22Rv1 (cell line): Measurements from ENCODE around the gene TEX2.

Experiments
- ZFX ChIP-seq: fragments of 450-650 bp; IDR thresholded peaks from 2 replicates; pipeline ENCODE4 v1.6.1; 2017; ENCODE audit warnings: antibody characterized with exemption, borderline replicate concordance
- TF ChIP-seq, protein P1 (sequence below): fragments of 450-650 bp; IDR thresholded peaks from 2 replicates; pipeline ENCODE4 v1.5.1; 2017; ENCODE audit warnings: mild to moderate bottlenecking

DNA sequence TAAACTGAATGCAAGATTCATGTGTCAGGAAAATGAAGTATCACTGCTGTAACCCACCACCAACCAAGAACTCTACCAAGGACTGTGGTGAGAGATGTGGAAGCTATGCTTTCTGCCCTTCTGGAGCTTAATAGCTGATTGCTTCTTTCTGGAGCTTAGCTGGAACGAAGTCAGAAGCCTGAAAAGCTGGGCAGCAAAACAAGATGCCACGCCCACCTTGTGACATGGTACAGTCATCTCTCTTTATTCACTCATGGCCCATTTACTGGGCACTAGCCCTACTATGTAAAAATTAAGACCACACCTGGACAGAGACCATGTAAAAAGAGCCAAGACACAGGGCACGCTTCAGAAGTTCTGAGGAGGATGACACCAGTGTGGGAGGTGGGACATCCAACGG, 48.1 kb downstream of the TEX2 start:
- TF ChIP-seq, protein P1, sequence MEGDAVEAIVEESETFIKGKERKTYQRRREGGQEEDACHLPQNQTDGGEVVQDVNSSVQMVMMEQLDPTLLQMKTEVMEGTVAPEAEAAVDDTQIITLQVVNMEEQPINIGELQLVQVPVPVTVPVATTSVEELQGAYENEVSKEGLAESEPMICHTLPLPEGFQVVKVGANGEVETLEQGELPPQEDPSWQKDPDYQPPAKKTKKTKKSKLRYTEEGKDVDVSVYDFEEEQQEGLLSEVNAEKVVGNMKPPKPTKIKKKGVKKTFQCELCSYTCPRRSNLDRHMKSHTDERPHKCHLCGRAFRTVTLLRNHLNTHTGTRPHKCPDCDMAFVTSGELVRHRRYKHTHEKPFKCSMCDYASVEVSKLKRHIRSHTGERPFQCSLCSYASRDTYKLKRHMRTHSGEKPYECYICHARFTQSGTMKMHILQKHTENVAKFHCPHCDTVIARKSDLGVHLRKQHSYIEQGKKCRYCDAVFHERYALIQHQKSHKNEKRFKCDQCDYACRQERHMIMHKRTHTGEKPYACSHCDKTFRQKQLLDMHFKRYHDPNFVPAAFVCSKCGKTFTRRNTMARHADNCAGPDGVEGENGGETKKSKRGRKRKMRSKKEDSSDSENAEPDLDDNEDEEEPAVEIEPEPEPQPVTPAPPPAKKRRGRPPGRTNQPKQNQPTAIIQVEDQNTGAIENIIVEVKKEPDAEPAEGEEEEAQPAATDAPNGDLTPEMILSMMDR = no peak
- no peak for TF ChIP-seq ZFX
